ENCODE measurements around the gene TMEM8B. TPM values are rescaled to one million over a fixed set of nuclear protein-coding genes. Genes with fewer than 3 reads are reported as not detected.
A peak's percentile ranks its signal among the peaks of the same experiment; 100 is the strongest.

The TMEM8B gene
- polyA plus RNA-seq, 1 of the 3 experiments (the other 2 are of a cell fraction), result 5.8 TPM

DNA sequence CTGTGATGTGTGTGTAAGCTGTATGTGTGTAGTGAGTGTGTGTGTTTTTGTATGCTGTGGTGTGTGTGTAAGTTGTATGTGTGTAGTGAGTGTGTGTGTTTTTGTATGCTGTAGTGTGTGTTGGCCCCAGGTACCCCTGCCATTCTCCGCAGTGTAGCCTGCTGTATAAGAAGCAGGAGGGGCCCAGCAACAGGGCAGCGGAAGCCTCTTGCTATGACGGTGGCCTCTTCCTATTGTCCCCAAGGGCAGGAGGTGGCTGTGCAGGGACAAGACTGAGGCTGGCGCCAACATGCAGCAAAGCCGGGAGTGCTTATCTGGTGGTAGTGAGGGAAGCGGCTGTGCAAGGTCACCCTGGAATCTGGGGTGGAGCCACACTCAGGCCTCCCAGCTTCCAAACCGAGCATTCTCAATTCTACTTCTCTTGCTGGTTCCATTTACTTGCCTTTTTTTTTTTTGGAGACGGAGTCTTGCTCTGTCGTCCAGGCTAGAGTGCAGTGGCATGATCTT is 85.3 kb downstream of the TMEM8B start:
- 66% methylated on average over 9 of the region's 9 CpGs for WGBS (ENCODE audit: low lambda C conversion rate)
- Histone ChIP-seq H3K27me3 (ENCODE audit: insufficient read depth) (no peaks in the 10 kb centered on the region), H3F3A (replicated peaks; ENCODE audit: insufficient read depth) (peaks cover 8% of the 10 kb centered on the region), H3K79me2 (ENCODE audit: insufficient read depth) (no peaks in the 10 kb centered on the region; the same call in 1 of the 2 replicates), H3K4me1 (ENCODE audit: control insufficient read depth in 1 of 2, insufficient read depth in 2 of 2, low read depth in 1 of 2, low read length in 1 of 2) (peaks cover 0 to 3% of the 10 kb centered on the region in 2 experiments; a peak in 1 of 4 replicates), H3K9ac (no peak overlapping the region), H4K20me1 (ENCODE audit: insufficient read depth) (no peaks in the 10 kb centered on the region), H3K27ac (ENCODE audit: low read depth in 2 of 2, low read length in 1 of 2) (no peak overlapping the region), H3K4me3 (ENCODE audit: low read depth in 2 of 2, low read length in 1 of 2) (no peak overlapping the region), H3K9me2 (no peaks in the 10 kb centered on the region), H3K9me3 (no peaks in the 10 kb centered on the region), H3K36me3 (replicated peaks in 1 of 2; ENCODE audit: control insufficient read depth in 1 of 2, insufficient read depth in 2 of 2, low read length in 1 of 2) (no peaks in the 10 kb centered on the region), H2AFZ (ENCODE audit: low read depth) (0 out of 2 replicates have a peak overlapping the region, but pooled peaks have one; percentile 29), H3K4me2 (no peak overlapping the region)
- CTCF ChIA-PET, result interaction anchor here (1.1 to 2.0 kb wide), 2 partner anchors 11 to 31 kb away, joined by 3 to 6 read pairs; no protein-coding TSS in a partner anchor
- TF ChIP-seq CHD2 (IDR thresholded peaks at IDR 0.05; ENCODE audit: low read length, partially characterized antibody), result no peak
- peak; percentile 70 for DNase-seq
- POLR2A ChIA-PET, result no interaction called here

Small RNA genes within 50 kb of the gene (small RNA-seq; reads per million reads assigned to genes)
- 0 to 4.5 (median 0.21) reads per million in 7 experiments for gene HINT2

Other genes with a start within 250 kb of the TMEM8B start
- 26.0 TPM in 2 replicates for gene TESK1, start 224.0 kb upstream of the TMEM8B start, polyA plus RNA-seq (2012; rRNA removed)
- 2.5 and 2.7 TPM in 2 replicates for gene CD72, start 210.8 kb upstream of the TMEM8B start, polyA plus RNA-seq (2012; rRNA removed)
- gene SIT1, start 178.3 kb upstream of the TMEM8B start, polyA plus RNA-seq (2012; rRNA removed), result not detected in 2 replicates
- gene RMRP, start 171.2 kb upstream of the TMEM8B start, polyA plus RNA-seq (2012; rRNA removed), result 64.9 and 157 TPM in 2 replicates
- gene CCDC107, start 170.9 kb upstream of the TMEM8B start, polyA plus RNA-seq (2012; rRNA removed), result 20.9 and 22.0 TPM in 2 replicates
- gene ARHGEF39, start 164.0 kb upstream of the TMEM8B start, polyA plus RNA-seq (2012; rRNA removed), result 4.9 and 5.2 TPM in 2 replicates
- gene CA9, start 155.3 kb upstream of the TMEM8B start, polyA plus RNA-seq (2012; rRNA removed), result 0.99 and 1.4 TPM in 2 replicates
- 589 and 620 TPM in 2 replicates for gene TPM2, start 139.3 kb upstream of the TMEM8B start, polyA plus RNA-seq (2012; rRNA removed)
- 91.8 and 115 TPM in 2 replicates for gene TLN1, start 97.0 kb upstream of the TMEM8B start, polyA plus RNA-seq (2012; rRNA removed)
- 33.9 and 38.6 TPM in 2 replicates for gene CREB3, start 96.6 kb upstream of the TMEM8B start, polyA plus RNA-seq (2012; rRNA removed)
- 71.5 and 98.2 TPM in 2 replicates for gene GBA2, start 80.0 kb upstream of the TMEM8B start, polyA plus RNA-seq (2012; rRNA removed)
- 16.1 and 18.6 TPM in 2 replicates for gene RGP1, start 79.9 kb upstream of the TMEM8B start, polyA plus RNA-seq (2012; rRNA removed)
- gene MSMP, start 75.0 kb upstream of the TMEM8B start, polyA plus RNA-seq (2012; rRNA removed), result 1.2 TPM in 2 replicates
- 12.8 and 13.5 TPM in 2 replicates for gene NPR2, start 37.6 kb upstream of the TMEM8B start, polyA plus RNA-seq (2012; rRNA removed)
- 1.5 and 2.8 TPM in 2 replicates for gene SPAG8, start 17.0 kb upstream of the TMEM8B start, polyA plus RNA-seq (2012; rRNA removed)
- 39.9 and 57.2 TPM in 2 replicates for gene HINT2, start 14.2 kb upstream of the TMEM8B start, polyA plus RNA-seq (2012; rRNA removed)
- gene FAM221B, start 496 bp upstream of the TMEM8B start, polyA plus RNA-seq (2012; rRNA removed), result not detected in 2 replicates
- gene OR13J1, start 41.2 kb downstream of the TMEM8B start, polyA plus RNA-seq (2012; rRNA removed), result not detected in 2 replicates
- 2.0 and 3.0 TPM in 2 replicates for gene HRCT1, start 77.0 kb downstream of the TMEM8B start, polyA plus RNA-seq (2012; rRNA removed)
- 0.11 and 0.13 TPM in 2 replicates for gene SPAAR, start 80.3 kb downstream of the TMEM8B start, polyA plus RNA-seq (2012; rRNA removed)
- 0.16 TPM in 1 of 2 replicates, not detected in the other for gene OR2S2, start 128.9 kb downstream of the TMEM8B start, polyA plus RNA-seq (2012; rRNA removed)
- 22.8 and 27.3 TPM in 2 replicates for gene RECK, start 207.7 kb downstream of the TMEM8B start, polyA plus RNA-seq (2012; rRNA removed)

All from SK-N-SH (cell line).